ENCODE results near the gene USP5.

- TF ChIP-seq CTCF (IDR thresholded peaks at IDR 0.05) (no peak), POLR2A (IDR thresholded peaks at IDR 0.05) (no peak)
Observed at GRCh38 chr12:6824085-6824775, 27.7 kb upstream of the USP5 start.

Measured in uterus (tissue), 2 donors.